GM06990 (cell line): ENCODE measurements around the gene POFUT2.

Experiments
- DNase-seq: peaks from one replicate; pipeline ENCODE4 v3.0.0-alpha.2; 2011; ENCODE audit not compliant: insufficient read length; ENCODE audit errors: extremely low read depth
- H3K27me3 ChIP-seq: replicated peaks from 2 replicates; pipeline ENCODE4 v1.6.0; 2011; ENCODE audit warnings: low read length; ENCODE audit not compliant: control insufficient read depth, insufficient read depth
- H3K36me3 ChIP-seq: 2 replicates; pipeline ENCODE4 v1.5.1; 2011; ENCODE audit warnings: low read length; ENCODE audit not compliant: control insufficient read depth, insufficient read depth
- H3K4me3 ChIP-seq: replicated peaks from 2 replicates; pipeline ENCODE4 v1.5.1; 2011; ENCODE audit warnings: low read depth, mild to moderate bottlenecking, control low read depth, low read length
- CTCF ChIP-seq: IDR thresholded peaks from 2 replicates; pipeline ENCODE4 v1.5.1; 2011; ENCODE audit warnings: low read length, control low read depth, mild to moderate bottlenecking, inconsistent platforms; ENCODE audit not compliant: insufficient read depth, poor library complexity, severe bottlenecking

The POFUT2 gene

GRCh38 chr21:45331531-45332147 is 43.9 kb upstream of the POFUT2 start:
- no peak for TF ChIP-seq CTCF
- H3K36me3 ChIP-seq = no peaks in the 10 kb centered on the region
- no peak for DNase-seq
- H3K4me3 ChIP-seq = no peak overlapping the region
- no peaks in the 10 kb centered on the region; the same call in 1 of the 2 replicates for H3K27me3 ChIP-seq

GRCh38 chr21:45330851-45331261 is 43.2 kb upstream of the POFUT2 start:
- H3K4me3 ChIP-seq = no peak overlapping the region
- no peak for DNase-seq
- no peaks in the 10 kb centered on the region for H3K36me3 ChIP-seq
- no peaks in the 10 kb centered on the region; the same call in 1 of the 2 replicates for H3K27me3 ChIP-seq
- no peak for TF ChIP-seq CTCF

- Histone ChIP-seq H3K27me3 (no peaks in the 10 kb centered on the region; the same call in 1 of the 2 replicates), H3K4me3 (no peak overlapping the region), H3K36me3 (no peaks in the 10 kb centered on the region)
- no peak for TF ChIP-seq CTCF
- no peak for DNase-seq
Observed at GRCh38 chr21:45330075-45330781, 42.5 kb upstream of the POFUT2 start.

- TF ChIP-seq CTCF = no peak
- no peaks in the 10 kb centered on the region; the same call in 1 of the 2 replicates for H3K27me3 ChIP-seq
- H3K4me3 ChIP-seq = no peak overlapping the region
- H3K36me3 ChIP-seq = no peaks in the 10 kb centered on the region
- no peak for DNase-seq
Observed at GRCh38 chr21:45329261-45330074, 41.8 kb upstream of the POFUT2 start.

- no peak for TF ChIP-seq CTCF
- Histone ChIP-seq H3K36me3 (no peaks in the 10 kb centered on the region), H3K27me3 (no peaks in the 10 kb centered on the region; the same call in 1 of the 2 replicates), H3K4me3 (no peak overlapping the region)
- no peak for DNase-seq
Observed at GRCh38 chr21:45328198-45329091, 40.8 kb upstream of the POFUT2 start.
